ENCODE measurements around the gene BHLHA15. TPM values are rescaled to one million over a fixed set of nuclear protein-coding genes. Genes with fewer than 3 reads are reported as not detected.

The BHLHA15 gene
- total and polyA plus RNA-seq, 12 donors: 0.57 to 3.6 (median 1.6) TPM; not detected in 8

GRCh38 chr7:98193474-98194180, 17.6 kb upstream of the BHLHA15 start:
- intact Hi-C loops (cut with DNase I): no loop called here
- Histone ChIP-seq H3K4me3 (no peak overlapping the region), H3K9me3 (replicated peaks in 1 of 3) (no peaks in the 10 kb centered on the region), H3K36me3 (replicated peaks in 1 of 2) (peaks cover 0 to 46% of the 10 kb centered on the region in 2 donors), H3K4me1 (replicated peaks in 1 of 2) (no peaks in the 10 kb centered on the region), H3K27me3 (no peaks in the 10 kb centered on the region), H3K27ac (no peak overlapping the region)
- DNase-seq: no peak
- 94 to 97% (median 96%) methylated on average over 23 to 37 of the region's 37 CpGs for WGBS, 4 donors
- TF ChIP-seq, protein P1, sequence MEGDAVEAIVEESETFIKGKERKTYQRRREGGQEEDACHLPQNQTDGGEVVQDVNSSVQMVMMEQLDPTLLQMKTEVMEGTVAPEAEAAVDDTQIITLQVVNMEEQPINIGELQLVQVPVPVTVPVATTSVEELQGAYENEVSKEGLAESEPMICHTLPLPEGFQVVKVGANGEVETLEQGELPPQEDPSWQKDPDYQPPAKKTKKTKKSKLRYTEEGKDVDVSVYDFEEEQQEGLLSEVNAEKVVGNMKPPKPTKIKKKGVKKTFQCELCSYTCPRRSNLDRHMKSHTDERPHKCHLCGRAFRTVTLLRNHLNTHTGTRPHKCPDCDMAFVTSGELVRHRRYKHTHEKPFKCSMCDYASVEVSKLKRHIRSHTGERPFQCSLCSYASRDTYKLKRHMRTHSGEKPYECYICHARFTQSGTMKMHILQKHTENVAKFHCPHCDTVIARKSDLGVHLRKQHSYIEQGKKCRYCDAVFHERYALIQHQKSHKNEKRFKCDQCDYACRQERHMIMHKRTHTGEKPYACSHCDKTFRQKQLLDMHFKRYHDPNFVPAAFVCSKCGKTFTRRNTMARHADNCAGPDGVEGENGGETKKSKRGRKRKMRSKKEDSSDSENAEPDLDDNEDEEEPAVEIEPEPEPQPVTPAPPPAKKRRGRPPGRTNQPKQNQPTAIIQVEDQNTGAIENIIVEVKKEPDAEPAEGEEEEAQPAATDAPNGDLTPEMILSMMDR (IDR thresholded peaks at IDR 0.05): no peak
- TF ChIP-seq POLR2A (IDR thresholded peaks at IDR 0.05): no peak

- Histone ChIP-seq H3K36me3 (replicated peaks in 1 of 2) (peaks cover 0 to 46% of the 10 kb centered on the region in 2 donors), H3K27me3 (no peaks in the 10 kb centered on the region), H3K9me3 (replicated peaks in 1 of 3) (no peaks in the 10 kb centered on the region), H3K4me3 (no peak overlapping the region), H3K4me1 (replicated peaks in 1 of 2) (no peaks in the 10 kb centered on the region), H3K27ac (no peak overlapping the region)
- no peak for DNase-seq
- intact Hi-C loops (cut with DNase I): no loop called here
- no peak for TF ChIP-seq POLR2A (IDR thresholded peaks at IDR 0.05)
- TF ChIP-seq, protein P1 (IDR thresholded peaks at IDR 0.05): no peak
- 95 to 97% (median 97%) methylated on average over 28 of the region's 28 CpGs for WGBS, 4 donors
These were observed 17.1 kb upstream of the BHLHA15 start for GRCh38 chr7:98194186-98194585.

- no peak overlapping the region for H3K4me3 ChIP-seq
- no peak overlapping the region for H3K27ac ChIP-seq
- H3K4me1 ChIP-seq (replicated peaks in 1 of 2): no peaks in the 10 kb centered on the region
- DNase-seq: no peak
- intact Hi-C loops (cut with DNase I): no loop called here
- no peaks in the 10 kb centered on the region for H3K27me3 ChIP-seq
- H3K9me3 ChIP-seq (replicated peaks in 1 of 3): no peaks in the 10 kb centered on the region
- 93 to 96% (median 94%) methylated on average over 7 to 8 of the region's 8 CpGs for WGBS, 4 donors
- TF ChIP-seq, protein P1 (IDR thresholded peaks at IDR 0.05): no peak
- TF ChIP-seq POLR2A (IDR thresholded peaks at IDR 0.05): no peak
- H3K36me3 ChIP-seq (replicated peaks in 1 of 2): peaks cover 0 to 46% of the 10 kb centered on the region in 2 donors
These were observed 16.4 kb upstream of the BHLHA15 start for GRCh38 chr7:98194672-98195457.

- no peak overlapping the region for H3K4me3 ChIP-seq
- H3K4me1 ChIP-seq (replicated peaks in 1 of 2): no peaks in the 10 kb centered on the region
- 76 to 85% (median 81%) methylated on average over 13 to 16 of the region's 16 CpGs for WGBS, 4 donors
- no peak overlapping the region for H3K27ac ChIP-seq
- DNase-seq: no peak
- intact Hi-C loops (cut with DNase I): no loop called here
- no peaks in the 10 kb centered on the region for H3K9me3 ChIP-seq (replicated peaks in 1 of 3)
- no peaks in the 10 kb centered on the region for H3K27me3 ChIP-seq
- TF ChIP-seq POLR2A (IDR thresholded peaks at IDR 0.05): no peak
- TF ChIP-seq, protein P1 (IDR thresholded peaks at IDR 0.05): no peak
- peaks cover 0 to 34% of the 10 kb centered on the region in 2 donors for H3K36me3 ChIP-seq (replicated peaks in 1 of 2)
These were observed 14.3 kb upstream of the BHLHA15 start for GRCh38 chr7:98196706-98197605.
